Calu3 (cell line): ENCODE data around the gene RPTOR. TPM values are rescaled to one million over a fixed set of nuclear protein-coding genes. Genes with fewer than 3 reads are reported as not detected.
"Not testable (repeated sequence)": the region's sequence is repeated elsewhere in the genome, so short reads cannot be mapped to it uniquely, and the experiment has no call there.

Experiments used
- BruUV-seq: library from RNA; stranded (reverse); fragments of 400-500 nt; replicated peaks from 2 replicates; lab custom pipeline; 2021; lab: Mats Ljungman, UMichigan
- CTCF ChIA-PET: fragments of 300-600 bp; sonication (Branson Sonifier 250); formaldehyde crosslinking; loops from one replicate; lab custom pipeline; 2022; ENCODE audit warnings: antibody characterized with exemption; lab: Charles Lee
- DNase-seq: peaks from one replicate; pipeline ENCODE4 v3.0.0; 2022
- H3K27ac Mint-ChIP-seq: one replicate; pipeline ENCODE4 v1.8.0; 2022; ENCODE audit warnings: mixed read lengths; ENCODE audit not compliant: unreplicated experiment
- H3K27me3 Mint-ChIP-seq: one replicate; pipeline ENCODE4 v1.8.0; 2022; ENCODE audit warnings: mixed read lengths; ENCODE audit not compliant: unreplicated experiment
- H3K36me3 Mint-ChIP-seq: one replicate; pipeline ENCODE4 v1.8.0; 2022; ENCODE audit warnings: mild to moderate bottlenecking, moderate library complexity, mixed read lengths; ENCODE audit not compliant: insufficient read depth, unreplicated experiment
- H3K4me1 Mint-ChIP-seq: one replicate; pipeline ENCODE4 v1.8.0; 2022; ENCODE audit warnings: mild to moderate bottlenecking, low read depth, mixed read lengths; ENCODE audit not compliant: unreplicated experiment
- H3K4me3 Mint-ChIP-seq: one replicate; pipeline ENCODE4 v1.8.0; 2022; ENCODE audit warnings: mild to moderate bottlenecking, low read depth, moderate library complexity, mixed read lengths; ENCODE audit not compliant: unreplicated experiment
- H3K9me3 Mint-ChIP-seq: one replicate; pipeline ENCODE4 v1.8.0; 2022; ENCODE audit warnings: low read depth, mixed read lengths; ENCODE audit not compliant: unreplicated experiment
- CTCF ChIP-seq: fragments of 200-600 bp; IDR thresholded peaks from one replicate; pipeline ENCODE4 v1.8.0; 2022; ENCODE audit warnings: antibody characterized with exemption; ENCODE audit not compliant: unreplicated experiment
- intact Hi-C: fragments of 100-400 bp; cut with micrococcal nuclease; formaldehyde crosslinking; loops from one replicate; pipeline ENCODE4 v1.10.0; 2022; ENCODE audit not compliant: unreplicated experiment
- total RNA-seq: library from RNA; stranded (reverse); gene quantifications from 2 replicates; pipeline ENCODE4 v1.2.3, GENCODE V29; 2022

Gene RPTOR
- total RNA-seq, 1 experiment from 2014 or later = 41.8 TPM

DNA sequence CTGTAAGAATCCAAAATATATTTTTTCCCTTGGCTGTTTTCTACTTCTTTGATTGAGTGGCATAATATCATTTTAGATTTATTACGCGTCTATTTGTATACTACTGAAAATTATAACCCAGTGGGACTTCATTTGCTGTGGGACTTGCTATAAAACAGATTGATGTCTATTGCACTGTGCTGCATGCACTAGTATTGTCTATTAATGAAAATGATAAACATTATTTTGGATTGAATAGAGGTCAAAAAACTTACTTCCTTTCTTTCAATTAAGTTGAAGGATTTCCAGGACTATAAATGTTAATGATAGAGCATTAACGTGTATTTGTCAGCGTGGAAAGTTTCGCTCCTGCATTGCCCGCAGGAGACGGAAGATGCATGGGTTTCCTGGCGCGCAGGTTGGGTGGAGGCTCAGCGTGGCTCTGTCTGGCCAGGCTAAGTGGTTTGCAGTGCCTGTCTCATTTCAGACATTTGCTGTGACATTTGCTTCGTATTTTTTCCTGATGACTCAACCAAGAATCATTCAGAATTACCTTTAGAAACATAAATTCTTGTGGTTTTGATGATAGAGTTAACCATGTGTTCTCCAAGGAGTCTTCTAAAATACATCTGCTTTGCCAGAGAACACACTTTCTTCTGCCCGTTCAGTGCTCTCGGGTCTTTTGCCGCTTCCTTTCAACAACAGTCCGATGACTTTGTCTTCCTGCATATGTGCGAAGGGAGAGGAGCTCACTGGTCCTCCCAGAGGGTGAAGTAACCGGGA lies 216.7 kb downstream of the RPTOR start:
- peak; percentile 19 for DNase-seq
- H3K9me3 Mint-ChIP-seq = no peaks in the 10 kb centered on the region
- intact Hi-C loops = no loop called here
- no peak overlapping the region for H3K27ac Mint-ChIP-seq
- H3K27me3 Mint-ChIP-seq = no peaks in the 10 kb centered on the region
- CTCF ChIA-PET = no interaction called here
- BruUV-seq = no TSS peak
- H3K4me1 Mint-ChIP-seq = peaks cover 20% of the 10 kb centered on the region
- no peaks in the 10 kb centered on the region for H3K36me3 Mint-ChIP-seq
- no peak for TF ChIP-seq CTCF
- no peak overlapping the region for H3K4me3 Mint-ChIP-seq

DNA sequence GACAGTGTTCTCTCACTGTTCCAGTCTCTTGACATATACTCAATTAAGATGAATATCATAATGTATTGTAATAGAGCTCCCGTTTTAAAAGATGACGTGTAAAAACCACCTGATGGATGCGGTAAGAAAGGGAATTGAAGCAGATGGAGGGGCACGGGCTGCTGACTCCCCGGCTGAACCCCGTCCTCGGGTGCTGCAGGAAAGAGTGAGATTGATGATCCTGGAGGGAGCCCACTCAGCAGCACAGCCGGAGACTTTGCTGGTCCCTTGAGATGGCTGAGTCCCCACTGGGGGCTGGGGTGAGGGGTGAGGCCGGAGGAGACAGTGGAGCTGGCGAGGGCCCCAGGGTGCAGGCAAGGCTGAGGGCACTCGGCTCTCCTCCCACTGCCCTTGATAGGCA lies 217.4 kb downstream of the RPTOR start:
- no peak for DNase-seq
- H3K4me1 Mint-ChIP-seq = peaks cover 20% of the 10 kb centered on the region
- H3K4me3 Mint-ChIP-seq = no peak overlapping the region
- no peak overlapping the region for H3K27ac Mint-ChIP-seq
- CTCF ChIA-PET = no interaction called here
- BruUV-seq = no TSS peak
- no peaks in the 10 kb centered on the region for H3K27me3 Mint-ChIP-seq
- H3K36me3 Mint-ChIP-seq = no peaks in the 10 kb centered on the region
- no peak for TF ChIP-seq CTCF
- no peaks in the 10 kb centered on the region for H3K9me3 Mint-ChIP-seq
- intact Hi-C loops = no loop called here

- CTCF ChIA-PET = no interaction called here
- Mint-ChIP-seq H3K9me3 (no peaks in the 10 kb centered on the region), H3K4me3 (no peak overlapping the region), H3K36me3 (no peaks in the 10 kb centered on the region), H3K27ac (no peak overlapping the region), H3K4me1 (peaks cover 20% of the 10 kb centered on the region), H3K27me3 (no peaks in the 10 kb centered on the region)
- no peak for DNase-seq
- no peak for TF ChIP-seq CTCF
- no TSS peak for BruUV-seq
- intact Hi-C loops = no loop called here
These were observed 218.7 kb downstream of the RPTOR start for GRCh38 chr17:80763293-80763867.

GRCh38 chr17:80764627-80765145 lies 220.0 kb downstream of the RPTOR start:
- H3K4me3 Mint-ChIP-seq, H3K9me3 Mint-ChIP-seq, CTCF ChIA-PET, H3K36me3 Mint-ChIP-seq, H3K27me3 Mint-ChIP-seq, DNase-seq, BruUV-seq, H3K27ac Mint-ChIP-seq, intact Hi-C loops: not testable (repeated sequence)
- peaks cover 20% of the 10 kb centered on the region for H3K4me1 Mint-ChIP-seq
